OCI-LY1 (cell line): ENCODE results near the gene DBH.

Source experiments
- EZH2 ChIP-seq: fragments of 200-600 bp; sonication (generic), shearing (Covaris generic); IDR thresholded peaks from 2 replicates; pipeline ENCODE4 v1.8.0; 2017; ENCODE audit warnings: borderline replicate concordance, mixed run types, mild to moderate bottlenecking, antibody characterized with exemption, low read length, moderate library complexity, mixed read lengths
- TF ChIP-seq, protein P1 (sequence below): fragments of 200-600 bp; sonication (generic), shearing (Covaris generic); IDR thresholded peaks from 2 replicates; pipeline ENCODE4 v1.5.1; 2017; ENCODE audit warnings: mild to moderate bottlenecking, antibody characterized with exemption, low read length, moderate library complexity, mixed read lengths

DNA sequence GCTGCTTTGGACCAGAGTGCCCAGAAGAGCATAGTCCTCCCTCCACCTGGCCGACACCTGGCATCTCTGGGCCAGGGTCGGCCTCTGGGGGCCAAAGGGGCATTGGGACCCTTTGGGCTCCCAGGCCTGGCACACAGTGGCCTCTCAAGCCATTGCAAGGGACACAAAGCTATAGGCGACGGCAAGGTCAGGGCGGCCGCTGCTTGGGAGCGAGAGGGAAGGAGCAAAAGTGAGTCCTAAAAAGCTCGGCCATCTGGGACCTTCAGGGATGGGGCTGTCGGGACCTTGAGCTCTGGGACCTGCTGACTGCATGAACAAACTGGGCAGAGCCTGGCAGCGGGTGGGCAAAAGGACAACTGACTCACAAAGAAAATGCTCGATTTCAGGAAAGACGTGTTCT, 13.9 kb downstream of the DBH start:
- TF ChIP-seq, protein P1, sequence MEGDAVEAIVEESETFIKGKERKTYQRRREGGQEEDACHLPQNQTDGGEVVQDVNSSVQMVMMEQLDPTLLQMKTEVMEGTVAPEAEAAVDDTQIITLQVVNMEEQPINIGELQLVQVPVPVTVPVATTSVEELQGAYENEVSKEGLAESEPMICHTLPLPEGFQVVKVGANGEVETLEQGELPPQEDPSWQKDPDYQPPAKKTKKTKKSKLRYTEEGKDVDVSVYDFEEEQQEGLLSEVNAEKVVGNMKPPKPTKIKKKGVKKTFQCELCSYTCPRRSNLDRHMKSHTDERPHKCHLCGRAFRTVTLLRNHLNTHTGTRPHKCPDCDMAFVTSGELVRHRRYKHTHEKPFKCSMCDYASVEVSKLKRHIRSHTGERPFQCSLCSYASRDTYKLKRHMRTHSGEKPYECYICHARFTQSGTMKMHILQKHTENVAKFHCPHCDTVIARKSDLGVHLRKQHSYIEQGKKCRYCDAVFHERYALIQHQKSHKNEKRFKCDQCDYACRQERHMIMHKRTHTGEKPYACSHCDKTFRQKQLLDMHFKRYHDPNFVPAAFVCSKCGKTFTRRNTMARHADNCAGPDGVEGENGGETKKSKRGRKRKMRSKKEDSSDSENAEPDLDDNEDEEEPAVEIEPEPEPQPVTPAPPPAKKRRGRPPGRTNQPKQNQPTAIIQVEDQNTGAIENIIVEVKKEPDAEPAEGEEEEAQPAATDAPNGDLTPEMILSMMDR = no peak
- no peak for TF ChIP-seq EZH2
